Activated CD8-positive, alpha-beta memory T cell treated with anti-CD3 and anti-CD28 coated beads, Interleukin-2, amount 50 U/mL, for 24 hours (primary cell): ENCODE results near the gene CTSH.
A peak's percentile ranks its signal among the peaks of the same experiment; 100 is the strongest.
"Not testable (repeated sequence)": the region's sequence is repeated elsewhere in the genome, so short reads cannot be mapped to it uniquely, and the experiment has no call there.

Source experiments
- DNase-seq: peaks from one replicate; pipeline ENCODE4 v3.0.0-alpha.2; 2020; ENCODE audit errors: extremely low read depth

Gene CTSH

DNA sequence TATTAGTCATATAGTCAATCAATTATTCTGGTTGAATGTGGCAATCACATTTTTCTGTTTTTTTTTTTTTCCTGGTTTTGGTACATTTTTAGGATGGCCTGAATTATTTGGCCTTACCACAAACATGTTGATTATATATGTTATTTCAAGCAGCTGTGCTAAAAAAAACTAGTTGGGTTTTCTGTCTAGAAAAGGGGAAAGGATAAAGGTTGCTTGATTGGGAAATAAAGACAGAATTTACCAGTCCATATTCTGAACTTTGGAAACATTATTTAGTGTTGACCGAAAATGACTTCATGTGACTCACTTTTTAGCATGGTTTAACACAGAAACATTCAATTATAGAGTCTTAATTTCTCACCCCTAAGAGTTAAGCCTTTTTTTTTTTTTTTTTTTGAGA lies 64.0 kb downstream of the CTSH start:
- no peak for DNase-seq

DNA sequence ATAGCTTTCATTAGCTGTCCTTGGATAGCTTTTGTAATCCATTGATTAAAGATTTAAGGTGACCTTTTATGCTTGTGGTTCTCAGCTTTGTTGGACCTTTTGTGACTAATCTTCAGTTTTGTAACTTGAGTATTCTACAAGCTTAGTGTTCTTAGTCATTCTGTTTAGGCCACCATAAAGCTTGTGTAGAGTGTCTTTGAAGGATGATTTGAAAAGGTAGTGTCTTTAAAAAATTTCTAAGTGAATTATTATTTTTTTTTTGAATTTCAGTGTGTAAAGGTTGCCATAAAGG lies 64.7 kb downstream of the CTSH start:
- DNase-seq: no peak

DNA sequence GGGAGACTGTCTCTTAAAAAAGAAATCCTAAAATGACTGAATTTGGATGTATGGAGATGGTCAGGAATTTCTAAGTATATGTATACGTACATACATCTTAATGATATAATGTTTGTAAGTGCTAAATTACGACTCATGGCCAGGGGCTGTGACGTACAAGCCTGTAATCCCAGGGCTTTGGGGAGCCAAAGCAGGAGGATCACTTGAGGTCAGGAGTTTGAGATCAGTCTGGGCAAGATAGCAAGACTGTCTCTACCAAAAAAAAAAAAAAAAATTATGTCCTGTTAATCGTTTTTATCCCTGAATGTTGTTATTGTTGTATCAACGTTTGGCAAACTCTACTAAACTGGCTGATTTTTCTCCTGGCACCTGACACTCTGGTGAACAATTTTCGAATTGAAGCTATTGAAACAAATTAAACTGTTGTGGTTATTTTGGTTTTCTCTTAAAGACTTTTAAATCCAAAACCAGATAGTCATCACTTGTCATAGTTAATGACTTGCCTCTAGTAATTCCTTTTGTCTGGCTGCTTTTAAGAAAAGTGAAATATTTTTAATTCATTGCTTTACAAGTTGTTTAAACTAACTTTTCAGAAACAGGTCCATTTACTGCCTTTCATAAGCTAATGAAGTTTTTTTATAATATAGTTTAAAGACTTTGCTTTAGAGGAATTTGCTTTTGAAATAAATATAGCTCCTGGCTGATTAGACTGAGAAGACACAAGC lies 65.2 kb downstream of the CTSH start:
- DNase-seq: no peak

GRCh38 chr15:78878356-78878755 lies 66.5 kb downstream of the CTSH start:
- no peak for DNase-seq

- DNase-seq: not testable (repeated sequence)
Observed at GRCh38 chr15:78876954-78877353, 67.9 kb downstream of the CTSH start.

- DNase-seq: no peak
Observed at GRCh38 chr15:78875107-78875914, 69.5 kb downstream of the CTSH start.

- DNase-seq: no peak
Observed at GRCh38 chr15:78873793-78874765, 70.8 kb downstream of the CTSH start.

- DNase-seq: peak; percentile 79
Observed at GRCh38 chr15:78872972-78873792, 71.7 kb downstream of the CTSH start.

DNA sequence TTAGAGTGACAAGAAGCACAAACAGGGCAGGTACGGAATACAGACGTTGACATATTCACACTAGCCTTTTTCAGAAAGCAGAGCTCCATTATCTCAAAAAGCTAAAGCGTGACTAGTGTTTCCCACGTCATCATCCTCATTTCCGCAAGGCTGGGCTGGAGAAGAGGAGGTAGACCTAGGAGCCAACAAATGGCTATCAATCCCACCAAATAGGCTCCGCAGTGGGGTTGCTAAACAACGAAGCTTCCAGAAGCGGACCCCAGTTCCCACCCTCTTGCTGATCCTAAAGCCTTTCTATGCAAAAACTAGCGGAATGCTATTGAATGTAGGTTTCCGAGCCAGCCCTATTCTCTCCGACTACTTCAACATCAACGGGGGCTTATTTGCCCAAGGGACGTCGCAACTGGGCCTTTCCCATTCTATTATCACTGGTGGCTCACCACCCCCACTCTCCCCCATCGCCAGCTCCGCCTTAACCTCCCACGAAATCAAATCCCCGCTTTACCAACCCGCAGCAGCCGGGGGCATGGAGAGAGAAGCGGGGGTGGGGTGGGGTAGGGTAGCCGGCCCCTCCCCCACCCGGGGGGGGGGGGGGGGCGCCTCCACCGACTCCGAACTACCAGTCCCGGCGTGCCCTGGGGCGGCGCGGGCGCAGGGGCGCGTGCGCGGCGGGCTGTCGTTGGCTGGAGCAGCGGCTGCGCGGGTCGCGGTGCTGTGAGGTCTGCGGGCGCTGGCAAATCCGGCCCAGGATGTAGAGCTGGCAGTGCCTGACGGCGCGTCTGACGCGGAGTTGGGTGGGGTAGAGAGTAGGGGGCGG lies 72.5 kb downstream of the CTSH start, which contains the start of gene MORF4L1:
Gene MORF4L1 (plus strand): TSS at position 736 of the 817 bp plus-strand sequence. CDS start 128 bp downstream, outside the sequence.
- peak; percentile 88 for DNase-seq

GRCh38 chr15:78871483-78872127 lies 73.2 kb downstream of the CTSH start:
- DNase-seq: not testable (repeated sequence)
